Measurements from ENCODE around the gene ASB13.

ASB13 gene

GRCh38 chr10:5679037-5679435, 12.6 kb upstream of the ASB13 start:
- ChIA-PET CTCF (interaction anchor here (0.8 to 1.2 kb wide), 3 partner anchors 9 to 227 kb away, joined by 3 to 7 read pairs (median 3); no protein-coding TSS in a partner anchor), POLR2A (interaction anchor here (0.6 kb wide), 1 partner anchor 67 kb away, joined by 3 read pairs; no protein-coding TSS in a partner anchor)
- no peak for DNase-seq (ENCODE audit: extremely low spot score)
- no peak for TF ChIP-seq CTCF (IDR thresholded peaks at IDR 0.05; ENCODE audit: control extremely low read depth, extremely low read depth, low read depth, missing control alignments)

GRCh38 chr10:5678397-5679036, 12.1 kb upstream of the ASB13 start:
- ChIA-PET CTCF (interaction anchor here (0.8 to 1.2 kb wide), 3 partner anchors 8 to 49 kb away, joined by 3 to 7 read pairs (median 4); no protein-coding TSS in a partner anchor), POLR2A (no interaction called here)
- DNase-seq (ENCODE audit: extremely low spot score), result no peak
- no peak for TF ChIP-seq CTCF (IDR thresholded peaks at IDR 0.05; ENCODE audit: control extremely low read depth, extremely low read depth, low read depth, missing control alignments)

- ChIA-PET POLR2A (no interaction called here), CTCF (interaction anchor here (1.6 kb wide), 2 partner anchors 8 to 228 kb away, joined by 4 to 7 read pairs; no protein-coding TSS in a partner anchor)
- no peak for DNase-seq (ENCODE audit: extremely low spot score)
- TF ChIP-seq CTCF (IDR thresholded peaks at IDR 0.05; ENCODE audit: control extremely low read depth, extremely low read depth, low read depth, missing control alignments), result no peak
Observed at GRCh38 chr10:5670662-5671375, 4.4 kb upstream of the ASB13 start.

- ChIA-PET CTCF (interaction anchor here (1.3 to 2.1 kb wide), 4 partner anchors 10 to 227 kb away, joined by 3 to 7 read pairs (median 4); no protein-coding TSS in a partner anchor), POLR2A (no interaction called here)
- no peak for TF ChIP-seq CTCF (IDR thresholded peaks at IDR 0.05; ENCODE audit: control extremely low read depth, extremely low read depth, low read depth, missing control alignments)
- no peak for DNase-seq (ENCODE audit: extremely low spot score)
Observed at GRCh38 chr10:5669604-5670003, 3.2 kb upstream of the ASB13 start.

- TF ChIP-seq CTCF (IDR thresholded peaks at IDR 0.05; ENCODE audit: control extremely low read depth, extremely low read depth, low read depth, missing control alignments), result no peak
- ChIA-PET CTCF (interaction anchor here (1.0 to 2.1 kb wide), 2 partner anchors 15 to 39 kb away, joined by 3 to 5 read pairs; no protein-coding TSS in a partner anchor), POLR2A (no interaction called here)
- DNase-seq (ENCODE audit: extremely low spot score), result no peak
Observed at GRCh38 chr10:5668429-5668828, 2.0 kb upstream of the ASB13 start.

- CTCF ChIA-PET, result no interaction called here
- DNase-seq (ENCODE audit: extremely low spot score), result no peak
- POLR2A ChIA-PET, result no interaction called here
- no peak for TF ChIP-seq CTCF (IDR thresholded peaks at IDR 0.05; ENCODE audit: control extremely low read depth, extremely low read depth, low read depth, missing control alignments)
Observed at GRCh38 chr10:5666841-5667630, 641 bp upstream of the ASB13 start.
